Kidney epithelial cell (primary cell): ENCODE data around the gene PLXNA4. TPM values are rescaled to one million over a fixed set of nuclear protein-coding genes. Genes with fewer than 3 reads are reported as not detected.

Experiments used
- DNase-seq: peaks from one replicate; pipeline ENCODE4 v3.0.0-alpha.2; 2010; ENCODE audit warnings: low read depth
- H3K27me3 ChIP-seq: 2 replicates; pipeline ENCODE4 v1.6.0; 2011; ENCODE audit warnings: low read length; ENCODE audit not compliant: control insufficient read depth, insufficient read depth
- H3K36me3 ChIP-seq: 2 replicates; pipeline ENCODE4 v1.5.1; 2011; ENCODE audit warnings: low read length; ENCODE audit not compliant: control insufficient read depth, insufficient read depth
- H3K4me3 ChIP-seq: 2 replicates; pipeline ENCODE4 v1.5.1; 2011; ENCODE audit warnings: low read depth, mild to moderate bottlenecking, control low read depth, low read length
- CTCF ChIP-seq: IDR thresholded peaks from 2 replicates; pipeline ENCODE4 v1.5.1; 2011; ENCODE audit warnings: mild to moderate bottlenecking, moderate library complexity, low read length, control low read depth, inconsistent platforms; ENCODE audit not compliant: insufficient read depth, poor library complexity, severe bottlenecking
- total RNA-seq: library from RNA; depleted of rRNA; stranded (reverse); fragments of >200 nt; gene quantifications from 2 replicates; pipeline ENCODE4 v1.2.3, GENCODE V29; 2015

PLXNA4 gene
- total RNA-seq, 1 donor from 2014 or later, result 5.9 TPM

- no peak for TF ChIP-seq CTCF
- no peak for DNase-seq
- no peaks in the 10 kb centered on the region for H3K36me3 ChIP-seq
- H3K4me3 ChIP-seq, result no peak overlapping the region
- no peaks in the 10 kb centered on the region for H3K27me3 ChIP-seq
Measured at GRCh38 chr7:132446666-132447278, 129.5 kb downstream of the PLXNA4 start.

GRCh38 chr7:132446260-132446659 lies 130.0 kb downstream of the PLXNA4 start:
- H3K27me3 ChIP-seq, result no peaks in the 10 kb centered on the region
- TF ChIP-seq CTCF, result no peak
- H3K4me3 ChIP-seq, result no peak overlapping the region
- no peaks in the 10 kb centered on the region for H3K36me3 ChIP-seq
- DNase-seq, result no peak

- H3K4me3 ChIP-seq, result no peak overlapping the region
- no peak for DNase-seq
- no peaks in the 10 kb centered on the region for H3K36me3 ChIP-seq
- H3K27me3 ChIP-seq, result no peaks in the 10 kb centered on the region
- TF ChIP-seq CTCF, result no peak
Measured at GRCh38 chr7:132443761-132444520, 132.3 kb downstream of the PLXNA4 start.

GRCh38 chr7:132441935-132442334 lies 134.3 kb downstream of the PLXNA4 start:
- H3K4me3 ChIP-seq, result no peak overlapping the region
- no peaks in the 10 kb centered on the region for H3K36me3 ChIP-seq
- peaks cover under 1% of the 10 kb centered on the region for H3K27me3 ChIP-seq
- DNase-seq, result no peak
- no peak for TF ChIP-seq CTCF

- no peak for TF ChIP-seq CTCF
- no peak for DNase-seq
- H3K36me3 ChIP-seq, result no peaks in the 10 kb centered on the region
- H3K27me3 ChIP-seq, result peaks cover 2% of the 10 kb centered on the region
- no peak overlapping the region for H3K4me3 ChIP-seq
Measured at GRCh38 chr7:132440151-132440550, 136.1 kb downstream of the PLXNA4 start.
